Bronchial epithelial cell (primary cell): ENCODE results near the gene CCDC77. TPM values are rescaled to one million over a fixed set of nuclear protein-coding genes. Genes with fewer than 3 reads are reported as not detected.

Experiments used
- DNase-seq: peaks from one replicate; pipeline ENCODE4 v3.0.0-alpha.2; 2010; ENCODE audit warnings: low read depth
- FAIRE-seq: peaks from 2 replicates; lab custom pipeline; 2011; peaks lifted over from hg19 to GRCh38; lab: Jason Lieb, UNC
- H3K27me3 ChIP-seq: 2 replicates; pipeline ENCODE4 v1.5.1; 2011; ENCODE audit warnings: low read length; ENCODE audit not compliant: control insufficient read depth, insufficient read depth
- H3K36me3 ChIP-seq: 2 replicates; pipeline ENCODE4 v1.5.1; 2011; ENCODE audit warnings: low read length; ENCODE audit not compliant: control insufficient read depth, insufficient read depth
- H3K4me3 ChIP-seq: 2 replicates; pipeline ENCODE4 v1.5.1; 2011; ENCODE audit warnings: mild to moderate bottlenecking, low read depth, low read length, control low read depth
- CTCF ChIP-seq: IDR thresholded peaks from 2 replicates; pipeline ENCODE4 v1.5.1; 2011; ENCODE audit warnings: mild to moderate bottlenecking, moderate library complexity, low read length, control low read depth, inconsistent platforms; ENCODE audit not compliant: insufficient read depth, severe bottlenecking
- total RNA-seq: library from RNA; depleted of rRNA; stranded (reverse); fragments of >200 nt; gene quantifications from 2 replicates; pipeline ENCODE4 v1.2.1, GENCODE V29; 2014

Gene CCDC77
- total RNA-seq, 1 donor from 2014 or later: 1.8 TPM

GRCh38 chr12:447141-447540, 45.7 kb downstream of the CCDC77 start:
- no peak overlapping the region for H3K4me3 ChIP-seq
- no peak for FAIRE-seq
- H3K36me3 ChIP-seq: no peaks in the 10 kb centered on the region
- H3K27me3 ChIP-seq: peaks cover 7% of the 10 kb centered on the region
- DNase-seq: no peak
- TF ChIP-seq CTCF: no peak

GRCh38 chr12:449203-449602, 47.8 kb downstream of the CCDC77 start:
- no peaks in the 10 kb centered on the region for H3K36me3 ChIP-seq
- peaks cover 6% of the 10 kb centered on the region for H3K27me3 ChIP-seq
- no peak overlapping the region for H3K4me3 ChIP-seq
- DNase-seq (no peak), FAIRE-seq (no peak)
- TF ChIP-seq CTCF: no peak

- FAIRE-seq (no peak), DNase-seq (no peak)
- H3K27me3 ChIP-seq: peaks cover 6% of the 10 kb centered on the region
- H3K36me3 ChIP-seq: no peaks in the 10 kb centered on the region
- no peak overlapping the region for H3K4me3 ChIP-seq
- TF ChIP-seq CTCF: no peak
Measured at GRCh38 chr12:450438-450837, 49.0 kb downstream of the CCDC77 start.

- no peaks in the 10 kb centered on the region for H3K36me3 ChIP-seq
- FAIRE-seq: no peak
- H3K4me3 ChIP-seq: no peak overlapping the region
- no peak for TF ChIP-seq CTCF
- H3K27me3 ChIP-seq: peaks cover 8% of the 10 kb centered on the region
- no peak for DNase-seq
Measured at GRCh38 chr12:452667-453210, 51.3 kb downstream of the CCDC77 start.

GRCh38 chr12:454833-455232, 53.4 kb downstream of the CCDC77 start:
- H3K36me3 ChIP-seq: no peaks in the 10 kb centered on the region
- TF ChIP-seq CTCF: no peak
- no peak overlapping the region for H3K4me3 ChIP-seq
- no peak for FAIRE-seq
- H3K27me3 ChIP-seq: peaks cover 13% of the 10 kb centered on the region
- DNase-seq: no peak

- FAIRE-seq (no peak), DNase-seq (no peak)
- no peak for TF ChIP-seq CTCF
- H3K4me3 ChIP-seq: no peak overlapping the region
- peaks cover 10% of the 10 kb centered on the region for H3K27me3 ChIP-seq
- no peaks in the 10 kb centered on the region for H3K36me3 ChIP-seq
Measured at GRCh38 chr12:455821-456220, 54.4 kb downstream of the CCDC77 start.
